Measurements from ENCODE around the gene EXOC2. TPM values are rescaled to one million over a fixed set of nuclear protein-coding genes. Genes with fewer than 3 reads are reported as not detected.

EXOC2 gene
- total RNA-seq, 3 donors from 2014 or later (not counting 1 experiment from before 2014, with no cell fraction given): 22.1 to 30.8 (median 26.5) TPM

DNA sequence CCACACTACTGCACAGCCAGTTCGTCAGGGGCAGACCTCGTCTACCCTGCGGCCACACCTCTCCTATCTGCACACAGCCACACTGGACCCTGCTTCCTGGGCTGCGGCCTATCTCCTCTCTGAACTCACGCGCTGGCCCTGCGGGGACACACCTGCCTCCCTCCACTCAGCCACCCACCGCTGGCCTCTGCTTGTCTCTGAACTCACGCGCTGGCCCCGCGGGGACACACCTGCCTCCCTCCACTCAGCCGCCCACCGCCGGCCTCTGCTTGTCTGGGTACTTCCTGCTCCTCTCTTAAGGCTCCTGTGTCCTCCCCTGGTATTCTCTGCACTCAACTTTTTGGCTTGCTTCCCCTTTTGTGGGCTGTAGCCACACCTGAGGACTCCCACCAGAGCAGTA is 88.4 kb downstream of the EXOC2 start:
- H3K27me3 ChIP-seq (ENCODE audit: control insufficient read depth, insufficient read depth, low read length): no peaks in the 10 kb centered on the region
- peaks cover 22% of the 10 kb centered on the region for H3K36me3 ChIP-seq (ENCODE audit: control insufficient read depth, insufficient read depth, low read length)
- Mint-ChIP-seq H3K4me1 (peaks cover 4 to 10% of the 10 kb centered on the region in 2 donors), H3K9me3 (no peaks in the 10 kb centered on the region), H3K36me3 (peaks cover 23% of the 10 kb centered on the region), H3K27ac (no peak overlapping the region), H3K27me3 (ENCODE audit: low read depth in 2 of 2) (no peaks in the 10 kb centered on the region), H3K4me3 (no peak overlapping the region)
- no peaks in the 10 kb centered on the region for H3K4me1 ChIP-seq (ENCODE audit: control insufficient read depth, insufficient read depth, low read length)
- intact Hi-C loops (cut with micrococcal nuclease): no loop called here
- 55% methylated on average over 15 of the region's 15 CpGs for WGBS (ENCODE audit: insufficient coverage)
- ATAC-seq (no peak), DNase-seq (no peak)
- H3K27ac ChIP-seq (ENCODE audit: low read length): no peak overlapping the region
- TF ChIP-seq CTCF (IDR thresholded peaks at IDR 0.05): no peak
- H3K9me3 ChIP-seq (ENCODE audit: control insufficient read depth, insufficient read depth, low read length): no peaks in the 10 kb centered on the region
- no peak overlapping the region for H3K4me3 ChIP-seq (ENCODE audit: low read length)

- intact Hi-C loops (cut with micrococcal nuclease): no loop called here
- no peak overlapping the region for H3K4me3 ChIP-seq (ENCODE audit: low read length)
- peaks cover 14% of the 10 kb centered on the region for H3K36me3 ChIP-seq (ENCODE audit: control insufficient read depth, insufficient read depth, low read length)
- no peak overlapping the region for H3K27ac ChIP-seq (ENCODE audit: low read length)
- H3K27ac Mint-ChIP-seq: no peak overlapping the region
- TF ChIP-seq CTCF (IDR thresholded peaks at IDR 0.05): no peak
- H3K27me3 Mint-ChIP-seq (ENCODE audit: low read depth in 2 of 2): no peaks in the 10 kb centered on the region
- WGBS (ENCODE audit: insufficient coverage): 99% methylated on average over 6 of the region's 6 CpGs
- ATAC-seq (no peak), DNase-seq (no peak)
- no peaks in the 10 kb centered on the region for H3K9me3 ChIP-seq (ENCODE audit: control insufficient read depth, insufficient read depth, low read length)
- peaks cover 14% of the 10 kb centered on the region for H3K36me3 Mint-ChIP-seq
- no peaks in the 10 kb centered on the region for H3K9me3 Mint-ChIP-seq
- no peaks in the 10 kb centered on the region for H3K4me1 ChIP-seq (ENCODE audit: control insufficient read depth, insufficient read depth, low read length)
- no peaks in the 10 kb centered on the region for H3K27me3 ChIP-seq (ENCODE audit: control insufficient read depth, insufficient read depth, low read length)
- H3K4me1 Mint-ChIP-seq: peaks cover 4 to 10% of the 10 kb centered on the region in 2 donors
- H3K4me3 Mint-ChIP-seq: no peak overlapping the region
Observed at GRCh38 chr6:603265-603664, 89.7 kb downstream of the EXOC2 start.

- no peaks in the 10 kb centered on the region for H3K9me3 Mint-ChIP-seq
- no peak overlapping the region for H3K4me3 Mint-ChIP-seq
- intact Hi-C loops (cut with micrococcal nuclease): no loop called here
- ATAC-seq (no peak), DNase-seq (no peak)
- Histone ChIP-seq H3K4me3 (ENCODE audit: low read length) (no peak overlapping the region), H3K36me3 (ENCODE audit: control insufficient read depth, insufficient read depth, low read length) (peaks cover 24% of the 10 kb centered on the region), H3K4me1 (ENCODE audit: control insufficient read depth, insufficient read depth, low read length) (no peaks in the 10 kb centered on the region), H3K9me3 (ENCODE audit: control insufficient read depth, insufficient read depth, low read length) (no peaks in the 10 kb centered on the region), H3K27me3 (ENCODE audit: control insufficient read depth, insufficient read depth, low read length) (no peaks in the 10 kb centered on the region), H3K27ac (ENCODE audit: low read length) (no peak overlapping the region)
- H3K36me3 Mint-ChIP-seq: peaks cover 7% of the 10 kb centered on the region
- 99% methylated on average over 6 of the region's 7 CpGs for WGBS (ENCODE audit: insufficient coverage)
- H3K4me1 Mint-ChIP-seq: peaks cover 2 to 8% of the 10 kb centered on the region in 2 donors
- TF ChIP-seq CTCF (IDR thresholded peaks at IDR 0.05): no peak
- no peaks in the 10 kb centered on the region for H3K27me3 Mint-ChIP-seq (ENCODE audit: low read depth in 2 of 2)
- no peak overlapping the region for H3K27ac Mint-ChIP-seq
Observed at GRCh38 chr6:599576-600448, 93.1 kb downstream of the EXOC2 start.

Data from natural killer cell (primary cell).